ENCODE data around the gene FNDC10. TPM values are rescaled to one million over a fixed set of nuclear protein-coding genes. Genes with fewer than 3 reads are reported as not detected.

Gene FNDC10
- total RNA-seq, 1 experiment from 2014 or later: 15.2 TPM

DNA sequence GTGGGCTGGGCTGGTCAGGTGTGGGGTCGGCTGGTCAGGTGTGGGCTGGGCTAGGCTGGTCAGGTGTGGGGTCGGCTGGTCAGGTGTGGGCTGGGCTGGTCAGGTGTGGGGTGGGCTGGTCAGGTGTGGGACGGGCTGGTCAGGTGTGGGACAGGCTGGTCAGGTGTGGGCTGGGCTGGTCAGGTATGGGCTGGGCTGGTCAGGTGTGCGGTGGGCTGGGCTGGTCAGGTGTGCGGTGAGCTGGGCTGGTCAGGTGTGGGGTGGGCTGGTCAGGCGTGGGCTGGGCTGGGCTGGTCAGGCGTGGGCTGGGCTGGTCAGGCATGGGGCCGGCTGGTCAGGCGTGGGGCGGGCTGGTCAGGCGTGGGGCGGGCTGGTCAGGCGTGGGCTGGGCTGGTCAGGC, 6.3 kb upstream of the FNDC10 start:
- Histone ChIP-seq H3T11ph (ENCODE audit: low read length) (no peak overlapping the region), H3K4me2 (ENCODE audit: insufficient read depth, insufficient read length, low read length) (no peak overlapping the region), H4K5ac (ENCODE audit: insufficient read length, low read depth, low read length) (no peak overlapping the region), H2BK5ac (ENCODE audit: insufficient read length, low read length) (no peak overlapping the region), H3K56ac (ENCODE audit: insufficient read length, low read depth, low read length) (no peak overlapping the region), H2BK120ac (ENCODE audit: low read depth, low read length, poor library complexity, severe bottlenecking) (no peak overlapping the region), H2AK5ac (ENCODE audit: insufficient read length, low read length) (no peak overlapping the region), H2BK12ac (ENCODE audit: insufficient read length, low read depth, low read length) (no peak overlapping the region), H3K79me1 (ENCODE audit: insufficient read depth, low read depth, low read length, poor library complexity, severe bottlenecking) (no peaks in the 10 kb centered on the region), H2AFZ (ENCODE audit: low read length) (no peak overlapping the region), H4K91ac (ENCODE audit: insufficient read length, low read depth, low read length) (no peak overlapping the region), H3K4ac (ENCODE audit: low read depth, low read length) (no peak overlapping the region), H3K18ac (ENCODE audit: insufficient read length, low read depth, low read length) (no peak overlapping the region), H3K23ac (ENCODE audit: insufficient read length, low read depth, low read length) (no peak overlapping the region), H3K27ac (ENCODE audit: insufficient read length, low read depth, low read length) (no peak overlapping the region), H3K23me2 (ENCODE audit: insufficient read length, low read depth, low read length, poor library complexity, severe bottlenecking) (no peaks in the 10 kb centered on the region), H3K9ac (ENCODE audit: extremely low read depth, insufficient read length, low read length) (no peak overlapping the region), H4K8ac (replicated peaks; ENCODE audit: insufficient read length, low read depth, low read length) (no peak overlapping the region), H3K14ac (ENCODE audit: insufficient read depth, low read length) (no peak overlapping the region), H2BK20ac (ENCODE audit: low read depth, low read length, poor library complexity, severe bottlenecking) (no peak overlapping the region), H3K27me3 (ENCODE audit: insufficient read depth, low read length) (no peaks in the 10 kb centered on the region), H3K4me1 (ENCODE audit: insufficient read depth, low read length) (no peaks in the 10 kb centered on the region), H2BK15ac (ENCODE audit: low read depth, low read length) (no peak overlapping the region), H3K9me3 (ENCODE audit: control insufficient read depth, low read depth, low read length) (no peaks in the 10 kb centered on the region), H4K20me1 (ENCODE audit: control insufficient read depth, insufficient read depth, insufficient read length) (no peaks in the 10 kb centered on the region), H3K79me2 (ENCODE audit: insufficient read depth, low read length) (no peaks in the 10 kb centered on the region)
- no peak overlapping the region for H3K27ac Mint-ChIP-seq
- TF ChIP-seq, protein P1, sequence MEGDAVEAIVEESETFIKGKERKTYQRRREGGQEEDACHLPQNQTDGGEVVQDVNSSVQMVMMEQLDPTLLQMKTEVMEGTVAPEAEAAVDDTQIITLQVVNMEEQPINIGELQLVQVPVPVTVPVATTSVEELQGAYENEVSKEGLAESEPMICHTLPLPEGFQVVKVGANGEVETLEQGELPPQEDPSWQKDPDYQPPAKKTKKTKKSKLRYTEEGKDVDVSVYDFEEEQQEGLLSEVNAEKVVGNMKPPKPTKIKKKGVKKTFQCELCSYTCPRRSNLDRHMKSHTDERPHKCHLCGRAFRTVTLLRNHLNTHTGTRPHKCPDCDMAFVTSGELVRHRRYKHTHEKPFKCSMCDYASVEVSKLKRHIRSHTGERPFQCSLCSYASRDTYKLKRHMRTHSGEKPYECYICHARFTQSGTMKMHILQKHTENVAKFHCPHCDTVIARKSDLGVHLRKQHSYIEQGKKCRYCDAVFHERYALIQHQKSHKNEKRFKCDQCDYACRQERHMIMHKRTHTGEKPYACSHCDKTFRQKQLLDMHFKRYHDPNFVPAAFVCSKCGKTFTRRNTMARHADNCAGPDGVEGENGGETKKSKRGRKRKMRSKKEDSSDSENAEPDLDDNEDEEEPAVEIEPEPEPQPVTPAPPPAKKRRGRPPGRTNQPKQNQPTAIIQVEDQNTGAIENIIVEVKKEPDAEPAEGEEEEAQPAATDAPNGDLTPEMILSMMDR (conservative IDR thresholded peaks at IDR 0.05): no peak
- H3K27me3 Mint-ChIP-seq (ENCODE audit: low read depth): peaks cover 34% of the 10 kb centered on the region
- no peaks in the 10 kb centered on the region for H3K4me1 Mint-ChIP-seq
- no peaks in the 10 kb centered on the region for H3K9me3 Mint-ChIP-seq
- no peak for DNase-seq
- H3K36me3 Mint-ChIP-seq (ENCODE audit: insufficient read depth in 1 of 3, low read depth in 3 of 3): no peaks in the 10 kb centered on the region
- WGBS (ENCODE audit: extremely low coverage, insufficient read length, low lambda C conversion rate): no CpG with 5 or more reads among the region's 13 CpGs
- no peak overlapping the region for H3K4me3 Mint-ChIP-seq
